ENCODE results near the gene CARD9.

The CARD9 gene

GRCh38 chr9:136329636-136330405 is 43.6 kb downstream of the CARD9 start:
- H3K18ac ChIP-seq (ENCODE audit: low read depth in 1 of 2, low read length in 2 of 2) = no peak overlapping the region
- no peak overlapping the region for H2AK5ac ChIP-seq (ENCODE audit: low read length, severe bottlenecking)
- 95% methylated on average over 22 of the region's 23 CpGs for whole genome bisulfite sequencing

GRCh38 chr9:136329211-136329627 is 44.2 kb downstream of the CARD9 start:
- no peak overlapping the region for H2AFZ ChIP-seq (ENCODE audit: low read depth, low read length)
- H3K27ac ChIP-seq (ENCODE audit: low read length, poor library complexity, severe bottlenecking) = peak overlapping the region; percentile 40
- H3K9ac ChIP-seq (ENCODE audit: low read length) = peak overlapping the region; percentile 91
- H4K8ac ChIP-seq (ENCODE audit: low read length) = no peak overlapping the region
- H3K23ac ChIP-seq (ENCODE audit: low read length in 2 of 2) = no peak overlapping the region
- peak overlapping the region; percentile 66 for H3K4me2 ChIP-seq (ENCODE audit: low read length, poor library complexity, severe bottlenecking)
- peak overlapping the region; percentile 48 to 90 for H3K4ac ChIP-seq (ENCODE audit: low read depth in 1 of 2, low read length in 2 of 2)
- H3K14ac ChIP-seq (ENCODE audit: low read length in 2 of 2) = peak overlapping the region in 1 of 2 experiments; percentile 90
- no peak overlapping the region for H2BK120ac ChIP-seq (ENCODE audit: low read depth, low read length)
- H2AK5ac ChIP-seq (ENCODE audit: low read length, severe bottlenecking) = peak overlapping the region; percentile 33
- WGBS = 82% methylated on average over 19 of the region's 19 CpGs
- peaks cover 0 to 46% of the 10 kb centered on the region in 2 experiments for H3K36me3 ChIP-seq (ENCODE audit: control insufficient read depth in 1 of 2, insufficient read depth in 2 of 2, low read depth in 1 of 2, low read length in 2 of 2)
- peak overlapping the region; percentile 86 for H4K91ac ChIP-seq (ENCODE audit: low read length)
- H2BK15ac ChIP-seq (ENCODE audit: low read depth, poor library complexity, severe bottlenecking) = no peak overlapping the region
- peaks cover 75% of the 10 kb centered on the region for H3K4me1 ChIP-seq (ENCODE audit: control insufficient read depth, insufficient read depth, low read depth, low read length)
- H3K4me3 ChIP-seq (ENCODE audit: insufficient read depth in 1 of 2, low read depth in 1 of 2, low read length in 2 of 2) = peak overlapping the region; percentile 75 to 96
- H2BK5ac ChIP-seq (ENCODE audit: low read depth, low read length, poor library complexity, severe bottlenecking) = no peak overlapping the region
- peak overlapping the region; percentile 24 to 79 for H3K18ac ChIP-seq (ENCODE audit: low read depth in 1 of 2, low read length in 2 of 2)
- H3K27me3 ChIP-seq (ENCODE audit: control insufficient read depth in 1 of 2, insufficient read depth in 1 of 2, low read length in 2 of 2) = peaks cover 0 to 3% of the 10 kb centered on the region in 2 experiments
- peaks cover 18% of the 10 kb centered on the region for H3K79me1 ChIP-seq (replicated peaks; ENCODE audit: low read length, poor library complexity, severe bottlenecking)
- peak overlapping the region in 1 of 2 experiments; percentile 25 for H2BK12ac ChIP-seq (ENCODE audit: low read length in 2 of 2)
- DNase-seq = no peak
- no peaks in the 10 kb centered on the region for H3K9me3 ChIP-seq (ENCODE audit: control insufficient read depth, low read length)

More at GRCh38 chr9:136329636-136330405, 43.6 kb downstream of the CARD9 start:
- no peak overlapping the region for H4K8ac ChIP-seq (ENCODE audit: low read length)
- H2BK5ac ChIP-seq (ENCODE audit: low read depth, low read length, poor library complexity, severe bottlenecking) = no peak overlapping the region
- H2BK120ac ChIP-seq (ENCODE audit: low read depth, low read length) = no peak overlapping the region
- no peak overlapping the region for H2AFZ ChIP-seq (ENCODE audit: low read depth, low read length)
- peak overlapping the region in 1 of 2 experiments; percentile 48 for H3K4ac ChIP-seq (ENCODE audit: low read depth in 1 of 2, low read length in 2 of 2)
- H3K36me3 ChIP-seq (ENCODE audit: control insufficient read depth in 1 of 2, insufficient read depth in 2 of 2, low read depth in 1 of 2, low read length in 2 of 2) = peaks cover 0 to 52% of the 10 kb centered on the region in 2 experiments
- peak overlapping the region; percentile 91 for H3K9ac ChIP-seq (ENCODE audit: low read length)
- H4K91ac ChIP-seq (ENCODE audit: low read length) = peak overlapping the region; percentile 86
- no peak overlapping the region for H3K23ac ChIP-seq (ENCODE audit: low read length in 2 of 2)
- peak overlapping the region; percentile 40 for H3K27ac ChIP-seq (ENCODE audit: low read length, poor library complexity, severe bottlenecking)
- peaks cover 19% of the 10 kb centered on the region for H3K79me1 ChIP-seq (replicated peaks; ENCODE audit: low read length, poor library complexity, severe bottlenecking)
- H3K14ac ChIP-seq (ENCODE audit: low read length in 2 of 2) = no peak overlapping the region
- H3K4me1 ChIP-seq (ENCODE audit: control insufficient read depth, insufficient read depth, low read depth, low read length) = peaks cover 81% of the 10 kb centered on the region
- no peaks in the 10 kb centered on the region for H3K27me3 ChIP-seq (ENCODE audit: control insufficient read depth in 1 of 2, insufficient read depth in 1 of 2, low read length in 2 of 2)
- peak overlapping the region in 1 of 2 experiments; percentile 96 for H3K4me3 ChIP-seq (ENCODE audit: insufficient read depth in 1 of 2, low read depth in 1 of 2, low read length in 2 of 2)
- peak overlapping the region in 1 of 2 experiments; percentile 29 for H2BK12ac ChIP-seq (ENCODE audit: low read length in 2 of 2)
- no peak for DNase-seq
- no peak overlapping the region for H2BK15ac ChIP-seq (ENCODE audit: low read depth, poor library complexity, severe bottlenecking)
- no peaks in the 10 kb centered on the region for H3K9me3 ChIP-seq (ENCODE audit: control insufficient read depth, low read length)
- peak overlapping the region; percentile 66 for H3K4me2 ChIP-seq (ENCODE audit: low read length, poor library complexity, severe bottlenecking)

- Histone ChIP-seq H3K9ac (ENCODE audit: low read length) (peak overlapping the region; percentile 91), H3K14ac (ENCODE audit: low read length in 2 of 2) (peak overlapping the region in 1 of 2 experiments; percentile 90), H3K4ac (ENCODE audit: low read depth in 1 of 2, low read length in 2 of 2) (peak overlapping the region; percentile 84 to 90), H4K91ac (ENCODE audit: low read length) (peak overlapping the region; percentile 91), H3K36me3 (ENCODE audit: control insufficient read depth in 1 of 2, insufficient read depth in 2 of 2, low read depth in 1 of 2, low read length in 2 of 2) (peaks cover 0 to 40% of the 10 kb centered on the region in 2 experiments), H3K27me3 (ENCODE audit: control insufficient read depth in 1 of 2, insufficient read depth in 1 of 2, low read length in 2 of 2) (peaks cover 0 to 6% of the 10 kb centered on the region in 2 experiments), H3K18ac (ENCODE audit: low read depth in 1 of 2, low read length in 2 of 2) (peak overlapping the region; percentile 76 to 79), H2AK5ac (ENCODE audit: low read length, severe bottlenecking) (no peak overlapping the region), H3K9me3 (ENCODE audit: control insufficient read depth, low read length) (no peaks in the 10 kb centered on the region), H2BK15ac (ENCODE audit: low read depth, poor library complexity, severe bottlenecking) (no peak overlapping the region), H3K79me1 (replicated peaks; ENCODE audit: low read length, poor library complexity, severe bottlenecking) (peaks cover 14% of the 10 kb centered on the region), H3K23ac (ENCODE audit: low read length in 2 of 2) (peak overlapping the region in 1 of 2 experiments; percentile 16), H3K27ac (ENCODE audit: low read length, poor library complexity, severe bottlenecking) (peak overlapping the region; percentile 40), H2BK12ac (ENCODE audit: low read length in 2 of 2) (peak overlapping the region in 1 of 2 experiments; percentile 48), H3K4me2 (ENCODE audit: low read length, poor library complexity, severe bottlenecking) (peak overlapping the region; percentile 66), H2BK5ac (ENCODE audit: low read depth, low read length, poor library complexity, severe bottlenecking) (no peak overlapping the region), H2AFZ (ENCODE audit: low read depth, low read length) (no peak overlapping the region), H4K8ac (ENCODE audit: low read length) (no peak overlapping the region), H3K4me1 (ENCODE audit: control insufficient read depth, insufficient read depth, low read depth, low read length) (peaks cover 70% of the 10 kb centered on the region), H3K4me3 (ENCODE audit: insufficient read depth in 1 of 2, low read depth in 1 of 2, low read length in 2 of 2) (peak overlapping the region; percentile 75 to 96), H2BK120ac (ENCODE audit: low read depth, low read length) (no peak overlapping the region)
- peak; percentile 57 for DNase-seq
- 9% methylated on average over 15 of the region's 15 CpGs for WGBS
Observed at GRCh38 chr9:136328622-136329041, 44.8 kb downstream of the CARD9 start.

GRCh38 chr9:136328011-136328621 is 45.4 kb downstream of the CARD9 start:
- Histone ChIP-seq H4K91ac (ENCODE audit: low read length) (peak overlapping the region; percentile 91), H2BK12ac (ENCODE audit: low read length in 2 of 2) (peak overlapping the region; percentile 48 to 49), H3K9me3 (ENCODE audit: control insufficient read depth, low read length) (no peaks in the 10 kb centered on the region), H4K8ac (ENCODE audit: low read length) (peak overlapping the region; percentile 57), H3K4me2 (ENCODE audit: low read length, poor library complexity, severe bottlenecking) (peak overlapping the region; percentile 66), H3K4me1 (ENCODE audit: control insufficient read depth, insufficient read depth, low read depth, low read length) (peaks cover 65% of the 10 kb centered on the region), H2AFZ (ENCODE audit: low read depth, low read length) (no peak overlapping the region), H3K36me3 (ENCODE audit: control insufficient read depth in 1 of 2, insufficient read depth in 2 of 2, low read depth in 1 of 2, low read length in 2 of 2) (peaks cover 0 to 35% of the 10 kb centered on the region in 2 experiments), H2BK5ac (ENCODE audit: low read depth, low read length, poor library complexity, severe bottlenecking) (no peak overlapping the region), H3K23ac (ENCODE audit: low read length in 2 of 2) (peak overlapping the region in 1 of 2 experiments; percentile 16), H2BK120ac (ENCODE audit: low read depth, low read length) (peak overlapping the region; percentile 99), H2AK5ac (ENCODE audit: low read length, severe bottlenecking) (peak overlapping the region; percentile 4), H3K27ac (ENCODE audit: low read length, poor library complexity, severe bottlenecking) (peak overlapping the region; percentile 38), H3K4me3 (ENCODE audit: insufficient read depth in 1 of 2, low read depth in 1 of 2, low read length in 2 of 2) (peak overlapping the region; percentile 75 to 96), H2BK15ac (ENCODE audit: low read depth, poor library complexity, severe bottlenecking) (peak overlapping the region; percentile 55), H3K4ac (ENCODE audit: low read depth in 1 of 2, low read length in 2 of 2) (peak overlapping the region; percentile 84 to 90), H3K9ac (ENCODE audit: low read length) (peak overlapping the region; percentile 91), H3K18ac (ENCODE audit: low read depth in 1 of 2, low read length in 2 of 2) (peak overlapping the region; percentile 76), H3K79me1 (replicated peaks; ENCODE audit: low read length, poor library complexity, severe bottlenecking) (peaks cover 9% of the 10 kb centered on the region), H3K14ac (ENCODE audit: low read length in 2 of 2) (peak overlapping the region; percentile 74 to 80), H3K27me3 (ENCODE audit: control insufficient read depth in 1 of 2, insufficient read depth in 1 of 2, low read length in 2 of 2) (peaks cover 0 to 11% of the 10 kb centered on the region in 2 experiments)
- no peak for DNase-seq
- WGBS = 28% methylated on average over 13 of the region's 13 CpGs
